SK-N-SH (cell line): Measurements from ENCODE around the gene GREM2. TPM values are rescaled to one million over a fixed set of nuclear protein-coding genes. Genes with fewer than 3 reads are reported as not detected.

Experiments
- CTCF ChIA-PET: fragments of 300-600, 350-600 bp; formaldehyde crosslinking; extraction: SDS; loops from one replicate; lab custom pipeline; 2021; lab: Yijun Ruan, JAX
- POLR2A ChIA-PET: fragments of 350-600 bp; sonication (Branson Sonifier 250); formaldehyde crosslinking; extraction: SDS; loops from one replicate; lab custom pipeline; 2020; ENCODE audit warnings: antibody characterized with exemption, inconsistent platforms; lab: Yijun Ruan, JAX
- DNase-seq: peaks from one replicate; pipeline ENCODE4 v3.0.0; 2012
- H2AFZ ChIP-seq: fragments of 200-600 bp; sonication (generic); 2 replicates; pipeline ENCODE4 v1.8.1; 2016; ENCODE audit warnings: antibody characterized with exemption, mild to moderate bottlenecking, low read depth
- H3F3A ChIP-seq: fragments of 200-600 bp; sonication (generic); replicated peaks from 2 replicates; pipeline ENCODE3; 2016; ENCODE audit warnings: antibody characterized with exemption, mild to moderate bottlenecking; ENCODE audit not compliant: insufficient read depth
- H3K27ac ChIP-seq, 2 experiments: fragments of 200-500 bp in 1 of 2; fragments of 200-600 bp in 1 of 2; sonication (Bioruptor generic) in 1 of 2; sonication (generic), shearing (Covaris generic) in 1 of 2; 2 replicates each; pipeline versions ENCODE4 v1.5.1 to v1.6.1; 2014 to 2016; ENCODE audit warnings: low read depth in 2 of 2, inconsistent platforms in 1 of 2, low read length in 1 of 2, mild to moderate bottlenecking in 1 of 2, mixed read lengths in 1 of 2
- H3K27me3 ChIP-seq: fragments of 200-600 bp; sonication (generic), shearing (Covaris generic); 2 replicates; pipeline ENCODE4 v1.6.1; 2016; ENCODE audit warnings: mixed run types; ENCODE audit not compliant: insufficient read depth
- H3K36me3 ChIP-seq, 2 experiments: fragments of 200-500 bp in 1 of 2; fragments of 200-600 bp in 1 of 2; sonication (Bioruptor generic) in 1 of 2; sonication (generic) in 1 of 2; replicated peaks in 1 of 2; 2 replicates each; pipeline versions ENCODE3 to v1.5.1; 2014 to 2016; ENCODE audit warnings: low read length in 1 of 2, mild to moderate bottlenecking in 1 of 2; ENCODE audit not compliant: insufficient read depth in 2 of 2, control insufficient read depth in 1 of 2
- H3K4me1 ChIP-seq, 2 experiments: fragments of 200-500 bp in 1 of 2; fragments of 200-600 bp in 1 of 2; sonication (Bioruptor generic) in 1 of 2; sonication (generic), shearing (Covaris generic) in 1 of 2; 2 replicates each; pipeline versions ENCODE4 v1.5.1 to v1.6.1; 2014 to 2016; ENCODE audit warnings: low read depth in 1 of 2, low read length in 1 of 2, mixed run types in 1 of 2; ENCODE audit not compliant: insufficient read depth in 2 of 2, control insufficient read depth in 1 of 2
- H3K4me2 ChIP-seq: fragments of 200-600 bp; sonication (generic), shearing (Covaris generic); 2 replicates; pipeline ENCODE4 v1.6.1; 2017; ENCODE audit warnings: mixed run types
- H3K4me3 ChIP-seq, 2 experiments: fragments of 200-500 bp in 1 of 2; fragments of 200-600 bp in 1 of 2; sonication (Bioruptor generic) in 1 of 2; sonication (generic), shearing (Covaris generic) in 1 of 2; 2 replicates each; pipeline versions ENCODE4 v1.5.1 to v1.8.1; 2014 to 2016; ENCODE audit warnings: low read depth in 2 of 2, inconsistent platforms in 1 of 2, low read length in 1 of 2, mild to moderate bottlenecking in 1 of 2, mixed read lengths in 1 of 2, moderate library complexity in 1 of 2
- H3K79me2 ChIP-seq: fragments of 200-600 bp; sonication (generic); 2 replicates; pipeline ENCODE4 v1.8.1; 2017; ENCODE audit warnings: mild to moderate bottlenecking; ENCODE audit not compliant: insufficient read depth
- H3K9ac ChIP-seq: fragments of 200-600 bp; sonication (generic); 2 replicates; pipeline ENCODE4 v1.6.1; 2017; ENCODE audit warnings: mixed run types
- H3K9me2 ChIP-seq: fragments of 200-600 bp; sonication (generic); 2 replicates; pipeline ENCODE4 v1.6.1; 2017; ENCODE audit warnings: mixed run types
- H3K9me3 ChIP-seq: fragments of 200-600 bp; sonication (generic); 2 replicates; pipeline ENCODE4 v1.6.1; 2017; ENCODE audit warnings: mixed run types, mild to moderate bottlenecking, moderate library complexity
- H4K20me1 ChIP-seq: fragments of 200-600 bp; sonication (generic); 2 replicates; pipeline ENCODE4 v1.6.1; 2017; ENCODE audit warnings: mild to moderate bottlenecking, mixed run types; ENCODE audit not compliant: insufficient read depth
- ELF1 ChIP-seq: IDR thresholded peaks from 2 replicates; pipeline ENCODE4 v1.4.0; 2012
- FOSL2 ChIP-seq: IDR thresholded peaks from 2 replicates; pipeline ENCODE4 v1.4.0; 2012; ENCODE audit warnings: low read depth, mild to moderate bottlenecking, moderate library complexity, borderline replicate concordance
- FOXJ3 ChIP-seq: sonication (generic); formaldehyde crosslinking; IDR thresholded peaks from 2 replicates; pipeline ENCODE4 v1.5.1; 2020; ENCODE audit warnings: mild to moderate bottlenecking, missing genetic modification reagents
- MEF2A ChIP-seq: IDR thresholded peaks from 2 replicates; pipeline ENCODE4 v1.4.0; 2012; ENCODE audit warnings: low read depth, borderline replicate concordance
- NFIC ChIP-seq: IDR thresholded peaks from 2 replicates; pipeline ENCODE4 v1.4.0; 2012; ENCODE audit warnings: borderline replicate concordance
- POLR2AphosphoS5 ChIP-seq: IDR thresholded peaks from 2 replicates; pipeline ENCODE4 v1.6.1; 2012; ENCODE audit warnings: low read depth, low read length
- RAD21 ChIP-seq: IDR thresholded peaks from 2 replicates; pipeline ENCODE4 v1.6.1; 2012; ENCODE audit warnings: mild to moderate bottlenecking, low read length
- RFX5 ChIP-seq: IDR thresholded peaks from 2 replicates; pipeline ENCODE4 v1.6.1; 2012; ENCODE audit warnings: mild to moderate bottlenecking, improper control_type of control experiment, low read length
- SMC3 ChIP-seq: IDR thresholded peaks from 2 replicates; pipeline ENCODE4 v1.6.1; 2012; ENCODE audit warnings: low read depth, low read length, improper control_type of control experiment
- TAF1 ChIP-seq: IDR thresholded peaks from 2 replicates; pipeline ENCODE4 v1.6.1; 2012; ENCODE audit warnings: low read depth, mild to moderate bottlenecking, low read length, moderate library complexity, borderline replicate concordance
- TCF12 ChIP-seq: IDR thresholded peaks from 2 replicates; pipeline ENCODE4 v1.4.0; 2012
- USF1 ChIP-seq: IDR thresholded peaks from 2 replicates; pipeline ENCODE4 v1.4.0; 2012; ENCODE audit warnings: low read depth, borderline replicate concordance
- WGBS: methylation state at CpG from one replicate; pipeline ENCODE4 v1.1.6; 2017; ENCODE audit warnings: low lambda C conversion rate; 5-methylcytosine and 5-hydroxymethylcytosine counted together
- polyA plus RNA-seq, 3 experiments: library from polyadenylated mRNA; depleted of rRNA; stranded (reverse); fragments of >200 nt; gene quantifications; 2 replicates each; pipeline ENCODE4 v1.2.3, GENCODE V29; 2012
- TF ChIP-seq, protein P1 (sequence below): fragments of 150-350 bp; IDR thresholded peaks from 2 replicates; pipeline ENCODE4 v1.6.1; 2017; ENCODE audit warnings: antibody characterized with exemption, low read length, low read depth, borderline replicate concordance
- TF ChIP-seq, protein P2 (sequence below): IDR thresholded peaks from 2 replicates; pipeline ENCODE4 v1.4.0; 2012; ENCODE audit warnings: low read depth, borderline replicate concordance

Gene GREM2
- polyA plus RNA-seq, 1 of the 3 experiments (the other 2 are of a cell fraction) = 0.94 TPM

- Histone ChIP-seq H3K36me3 (no peaks in the 10 kb centered on the region), H2AFZ (no peak overlapping the region), H3K4me1 (no peaks in the 10 kb centered on the region), H3K9me2 (no peaks in the 10 kb centered on the region), H3F3A (no peaks in the 10 kb centered on the region), H3K9me3 (no peaks in the 10 kb centered on the region), H3K4me2 (no peak overlapping the region), H3K79me2 (no peaks in the 10 kb centered on the region), H3K4me3 (no peak overlapping the region), H3K27me3 (no peaks in the 10 kb centered on the region), H3K27ac (no peak overlapping the region), H4K20me1 (no peaks in the 10 kb centered on the region), H3K9ac (no peak overlapping the region)
- TF ChIP-seq USF1 (no peak), TCF12 (no peak), NFIC (no peak)
- 86% methylated on average over 2 of the region's 2 CpGs for WGBS
- ChIA-PET POLR2A (no interaction called here), CTCF (interaction anchor here (1.4 kb wide), 1 partner anchor 21 kb away, joined by 3 read pairs; no protein-coding TSS in a partner anchor)
- DNase-seq = no peak
Measured at GRCh38 chr1:240621249-240621648, 9.3 kb upstream of the GREM2 start.

DNA sequence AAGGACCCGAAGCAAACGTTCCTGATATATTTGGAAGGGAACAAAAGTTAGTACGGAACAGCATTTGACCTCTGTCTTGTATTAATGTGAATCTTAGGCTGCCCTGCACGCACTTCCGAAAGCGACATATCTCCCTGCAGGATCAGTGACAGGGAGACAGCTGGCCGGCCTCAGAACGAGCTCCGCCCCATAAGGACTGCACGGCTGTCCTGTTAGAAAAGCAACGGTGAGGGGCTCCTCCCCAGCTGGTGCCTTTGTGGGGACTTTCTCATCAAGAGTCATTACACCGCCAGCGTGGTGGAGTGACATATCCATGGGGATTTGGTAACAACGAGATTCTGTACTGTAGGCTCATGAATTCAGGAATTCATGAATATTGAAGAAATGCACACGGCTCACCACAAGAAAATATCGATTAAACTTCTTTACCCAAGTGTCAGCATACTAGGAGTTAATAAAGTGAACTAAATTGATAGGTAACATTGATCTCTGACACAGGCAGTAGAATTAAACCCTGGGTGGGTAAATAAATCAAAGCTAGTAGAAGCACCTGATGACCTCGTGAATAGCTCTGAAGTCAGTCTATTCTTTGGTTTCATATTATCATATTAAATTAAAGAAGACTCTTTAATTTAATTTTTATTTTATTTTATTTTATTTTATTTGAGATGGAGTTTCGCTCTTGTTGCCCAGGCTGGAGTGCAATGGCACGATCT lies 8.1 kb upstream of the GREM2 start:
- no peaks in the 10 kb centered on the region for H3K9me3 ChIP-seq
- H3K4me1 ChIP-seq = no peaks in the 10 kb centered on the region
- peaks cover 3% of the 10 kb centered on the region for H3F3A ChIP-seq
- no peaks in the 10 kb centered on the region for H3K36me3 ChIP-seq
- ChIA-PET POLR2A (no interaction called here), CTCF (interaction anchor here (1.0 to 1.9 kb wide), 2 partner anchors 11 to 429 kb away, joined by 3 to 4 read pairs; no protein-coding TSS in a partner anchor)
- H3K79me2 ChIP-seq = no peaks in the 10 kb centered on the region
- TF ChIP-seq SMC3 (no peak), FOXJ3 (CRISPR knock-in tag) (no peak), TAF1 (no peak), MEF2A (no peak), RAD21 (no peak), POLR2AphosphoS5 (no peak), ELF1 (no peak), TCF12 (no peak), FOSL2 (no peak), RFX5 (no peak)
- TF ChIP-seq, protein P1, sequence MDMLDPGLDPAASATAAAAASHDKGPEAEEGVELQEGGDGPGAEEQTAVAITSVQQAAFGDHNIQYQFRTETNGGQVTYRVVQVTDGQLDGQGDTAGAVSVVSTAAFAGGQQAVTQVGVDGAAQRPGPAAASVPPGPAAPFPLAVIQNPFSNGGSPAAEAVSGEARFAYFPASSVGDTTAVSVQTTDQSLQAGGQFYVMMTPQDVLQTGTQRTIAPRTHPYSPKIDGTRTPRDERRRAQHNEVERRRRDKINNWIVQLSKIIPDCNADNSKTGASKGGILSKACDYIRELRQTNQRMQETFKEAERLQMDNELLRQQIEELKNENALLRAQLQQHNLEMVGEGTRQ = no peak
- TF ChIP-seq, protein P2, sequence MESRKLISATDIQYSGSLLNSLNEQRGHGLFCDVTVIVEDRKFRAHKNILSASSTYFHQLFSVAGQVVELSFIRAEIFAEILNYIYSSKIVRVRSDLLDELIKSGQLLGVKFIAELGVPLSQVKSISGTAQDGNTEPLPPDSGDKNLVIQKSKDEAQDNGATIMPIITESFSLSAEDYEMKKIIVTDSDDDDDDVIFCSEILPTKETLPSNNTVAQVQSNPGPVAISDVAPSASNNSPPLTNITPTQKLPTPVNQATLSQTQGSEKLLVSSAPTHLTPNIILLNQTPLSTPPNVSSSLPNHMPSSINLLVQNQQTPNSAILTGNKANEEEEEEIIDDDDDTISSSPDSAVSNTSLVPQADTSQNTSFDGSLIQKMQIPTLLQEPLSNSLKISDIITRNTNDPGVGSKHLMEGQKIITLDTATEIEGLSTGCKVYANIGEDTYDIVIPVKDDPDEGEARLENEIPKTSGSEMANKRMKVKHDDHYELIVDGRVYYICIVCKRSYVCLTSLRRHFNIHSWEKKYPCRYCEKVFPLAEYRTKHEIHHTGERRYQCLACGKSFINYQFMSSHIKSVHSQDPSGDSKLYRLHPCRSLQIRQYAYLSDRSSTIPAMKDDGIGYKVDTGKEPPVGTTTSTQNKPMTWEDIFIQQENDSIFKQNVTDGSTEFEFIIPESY = no peak
- WGBS = 78% methylated on average over 19 of the region's 19 CpGs
- H3K9me2 ChIP-seq = no peaks in the 10 kb centered on the region
- H3K9ac ChIP-seq = no peak overlapping the region
- H4K20me1 ChIP-seq = no peaks in the 10 kb centered on the region
- no peak overlapping the region for H3K27ac ChIP-seq
- H3K4me3 ChIP-seq = no peak overlapping the region
- H3K27me3 ChIP-seq = no peaks in the 10 kb centered on the region
- H2AFZ ChIP-seq = no peak overlapping the region
- no peak overlapping the region for H3K4me2 ChIP-seq
- peak; percentile 24 for DNase-seq
